22Rv1 (cell line): ENCODE measurements around the gene ZNF235.

Experiments
- CTCF ChIP-seq: fragments of 450-650 bp; IDR thresholded peaks from 2 replicates; pipeline ENCODE4 v1.5.1; 2017; ENCODE audit warnings: mild to moderate bottlenecking
- ZFX ChIP-seq: fragments of 450-650 bp; IDR thresholded peaks from 2 replicates; pipeline ENCODE4 v1.6.1; 2017; ENCODE audit warnings: antibody characterized with exemption, borderline replicate concordance

- TF ChIP-seq CTCF, result no peak
- no peak for TF ChIP-seq ZFX
Measured at GRCh38 chr19:44280916-44281315, 23.9 kb downstream of the ZNF235 start.
